Sigmoid colon (tissue), 7 donors: ENCODE data around the gene RBM17. TPM values are rescaled to one million over a fixed set of nuclear protein-coding genes. Genes with fewer than 3 reads are reported as not detected.
"Not testable (repeated sequence)": the region's sequence is repeated elsewhere in the genome, so short reads cannot be mapped to it uniquely, and the experiment has no call there.

ENCODE experiments used
- DNase-seq: peaks from one replicate; pipeline ENCODE4 v3.0.0-alpha.2; 2019
- H3K27ac ChIP-seq, 4 donors: fragments of 200-600 bp; sonication (generic); one replicate each; pipeline ENCODE4 v1.5.1; 2016 to 2019; ENCODE audit warnings: mild to moderate bottlenecking in 1 of 4
- H3K27me3 ChIP-seq, 3 donors: fragments of 200-600 bp; sonication (generic); one replicate each; pipeline ENCODE4 v1.5.1; 2019; ENCODE audit warnings: mild to moderate bottlenecking in 1 of 3
- H3K36me3 ChIP-seq, 4 donors: fragments of 200-600 bp; sonication (generic); one replicate each; pipeline ENCODE4 v1.5.1; 2016 to 2019
- H3K4me1 ChIP-seq, 4 donors: fragments of 200-600 bp; sonication (generic); one replicate each; pipeline ENCODE4 v1.5.1; 2017 to 2019
- H3K4me3 ChIP-seq, 4 donors: fragments of 200-600 bp; sonication (generic); one replicate each; pipeline ENCODE4 v1.5.1; 2017 to 2019; ENCODE audit warnings: mild to moderate bottlenecking in 2 of 4, moderate library complexity in 1 of 4
- H3K9me3 ChIP-seq, 4 donors: fragments of 200-600 bp in 3 of 4; sonication (generic) in 3 of 4; one replicate each; pipeline versions ENCODE4 v1.5.1 to v1.6.1; 2013 to 2019
- CTCF ChIP-seq, 4 experiments: fragments of 450-650 bp in 3 of 4; fragments of 200-600 bp in 1 of 4; IDR thresholded peaks; one replicate each; pipeline ENCODE4 v1.5.1; 2016 to 2019; ENCODE audit warnings: antibody characterized with exemption in 4 of 4, mild to moderate bottlenecking in 3 of 4, moderate library complexity in 2 of 4
- EP300 ChIP-seq, 4 donors: sonication (generic); formaldehyde crosslinking; IDR thresholded peaks; one replicate each; pipeline ENCODE4 v1.6.1; 2017; ENCODE audit warnings: antibody characterized with exemption in 4 of 4
- POLR2A ChIP-seq, 2 donors: fragments of 450-650 bp; IDR thresholded peaks; one replicate each; pipeline ENCODE4 v1.6.1; 2016; ENCODE audit warnings: antibody characterized with exemption in 2 of 2, mild to moderate bottlenecking in 2 of 2, moderate library complexity in 2 of 2
- POLR2AphosphoS5 ChIP-seq, 4 donors: sonication (generic); formaldehyde crosslinking; IDR thresholded peaks; one replicate each; pipeline ENCODE4 v1.6.1; 2017; ENCODE audit warnings: antibody characterized with exemption in 4 of 4
- WGBS, 2 donors: extraction: QIAGEN DNeasy Blood & Tissue Kit; methylation state at CpG; one replicate each; pipeline ENCODE4 v1.1.7; 2013; 5-methylcytosine and 5-hydroxymethylcytosine counted together
- intact Hi-C: fragments of 100-400 bp; cut with DNase I; formaldehyde crosslinking; loops from one replicate; pipeline ENCODE4 v1.15.1; 2023
- polyA plus RNA-seq, 3 donors: library from polyadenylated mRNA; stranded (reverse); fragments of 200-250 nt; gene quantifications; one replicate each; pipeline ENCODE4 v1.2.3, GENCODE V29; 2013
- total RNA-seq, 4 donors: library from RNA; depleted of rRNA; stranded (reverse); fragments of >200 nt; gene quantifications; one replicate each; pipeline ENCODE4 v1.1.0, GENCODE V29; 2016
- donor health status: healthy with polysubstance abuse.
- donor health status: Bipolar disorder and iron deficiency.
- donor health status: healthy.

The RBM17 gene
- total and polyA plus RNA-seq, 7 donors = 32.8 to 74.2 (median 52.4) TPM

- peaks cover 2 to 92% (median 9%) of the 10 kb centered on the region in 4 donors for H3K36me3 ChIP-seq
- no peaks in the 10 kb centered on the region for H3K4me1 ChIP-seq
- TF ChIP-seq CTCF (IDR thresholded peaks at IDR 0.05) (no peak), POLR2A (IDR thresholded peaks at IDR 0.05) (no peak), EP300 (IDR thresholded peaks at IDR 0.05) (no peak), POLR2AphosphoS5 (IDR thresholded peaks at IDR 0.05) (no peak)
- H3K4me3 ChIP-seq = no peak overlapping the region
- no peaks in the 10 kb centered on the region for H3K9me3 ChIP-seq
- WGBS, 2 donors = 62 to 91% methylated on average over 8 of the region's 8 CpGs
- intact Hi-C loops = no loop called here
- no peaks in the 10 kb centered on the region for H3K27me3 ChIP-seq
- H3K27ac ChIP-seq = no peak overlapping the region
- DNase-seq = no peak
These were observed 13.3 kb downstream of the RBM17 start for GRCh38 chr10:6102128-6102527.

GRCh38 chr10:6103591-6103990 is 14.8 kb downstream of the RBM17 start:
- Histone ChIP-seq H3K9me3 (no peaks in the 10 kb centered on the region), H3K27me3 (no peaks in the 10 kb centered on the region), H3K27ac (no peak overlapping the region), H3K4me3 (no peak overlapping the region), H3K36me3 (peaks cover 4 to 91% (median 18%) of the 10 kb centered on the region in 4 donors), H3K4me1 (no peaks in the 10 kb centered on the region)
- intact Hi-C loops = no loop called here
- no peak for DNase-seq
- 68 to 81% methylated on average over 8 of the region's 8 CpGs for WGBS, 2 donors
- TF ChIP-seq CTCF (IDR thresholded peaks at IDR 0.05) = no peak
- TF ChIP-seq EP300 (IDR thresholded peaks at IDR 0.05) = no peak
- TF ChIP-seq POLR2AphosphoS5 (IDR thresholded peaks at IDR 0.05) = no peak
- TF ChIP-seq POLR2A (IDR thresholded peaks at IDR 0.05) = no peak

- H3K4me1 ChIP-seq, H3K9me3 ChIP-seq, H3K4me3 ChIP-seq, H3K27me3 ChIP-seq, H3K27ac ChIP-seq, DNase-seq: not testable (repeated sequence)
- intact Hi-C loops = loop anchor here (2.0 kb wide), 2 partner anchors 37 to 95 kb away; partner anchors contain the start of gene PFKFB3
- 95 to 96% methylated on average over 3 of the region's 3 CpGs for WGBS, 2 donors
- peaks cover 14 to 93% (median 43%) of the 10 kb centered on the region in 4 donors for H3K36me3 ChIP-seq
These were observed 18.8 kb downstream of the RBM17 start for GRCh38 chr10:6107616-6108015.

GRCh38 chr10:6108072-6108471 is 19.2 kb downstream of the RBM17 start:
- DNase-seq = no peak
- 80 to 83% methylated on average over 6 of the region's 6 CpGs for WGBS, 2 donors
- H3K4me3 ChIP-seq = no peak overlapping the region
- intact Hi-C loops = loop anchor here (2.0 kb wide), 2 partner anchors 37 to 95 kb away; partner anchors contain the start of gene PFKFB3
- no peaks in the 10 kb centered on the region for H3K9me3 ChIP-seq
- peaks cover 15 to 93% (median 47%) of the 10 kb centered on the region in 4 donors for H3K36me3 ChIP-seq
- peaks cover 0 to 3% (median 0%) of the 10 kb centered on the region in 4 donors for H3K4me1 ChIP-seq
- no peak for TF ChIP-seq POLR2A (IDR thresholded peaks at IDR 0.05)
- TF ChIP-seq EP300 (IDR thresholded peaks at IDR 0.05) = no peak
- TF ChIP-seq POLR2AphosphoS5 (IDR thresholded peaks at IDR 0.05) = no peak
- no peak for TF ChIP-seq CTCF (IDR thresholded peaks at IDR 0.05)
- H3K27ac ChIP-seq = no peak overlapping the region
- H3K27me3 ChIP-seq = no peaks in the 10 kb centered on the region

DNA sequence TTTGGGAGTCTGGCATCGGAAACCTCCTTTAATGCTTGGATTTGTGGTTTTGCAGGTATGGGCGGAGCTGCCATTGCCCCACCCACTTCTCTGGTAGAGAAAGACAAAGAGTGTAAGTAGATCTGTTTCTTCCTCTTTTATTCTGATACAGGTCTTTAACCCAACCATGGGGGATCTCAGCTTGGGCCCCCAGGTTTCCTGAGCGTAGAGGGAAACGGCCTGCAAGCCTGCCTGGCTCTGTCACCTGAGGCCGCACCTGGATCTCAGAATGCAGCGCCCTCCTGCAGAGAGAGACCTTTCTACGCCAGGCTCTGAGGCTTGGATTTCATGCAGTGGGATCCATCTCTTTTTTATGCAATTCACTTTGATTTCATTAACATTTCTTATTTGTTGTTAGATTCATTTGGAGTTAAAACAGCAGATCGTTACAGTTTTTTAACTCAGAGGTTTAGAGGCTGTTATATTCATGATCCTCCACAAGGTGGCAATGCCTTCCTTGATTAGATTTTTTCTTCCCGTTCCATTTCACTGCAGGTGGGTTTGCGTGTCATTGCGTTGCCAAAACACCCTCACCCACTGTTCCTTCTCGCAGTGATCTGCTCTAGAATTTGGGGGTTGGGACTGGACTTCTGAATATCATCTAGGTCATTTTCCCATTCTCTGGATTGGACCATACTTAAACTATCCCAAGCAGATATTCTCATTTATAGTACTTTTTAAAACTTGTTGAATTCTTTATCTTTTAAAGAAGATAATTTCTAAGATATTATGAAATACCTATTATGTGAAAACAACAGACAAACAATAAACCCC is 20.0 kb downstream of the RBM17 start:
- Histone ChIP-seq H3K36me3 (peaks cover 23 to 94% (median 53%) of the 10 kb centered on the region in 4 donors), H3K27me3 (no peaks in the 10 kb centered on the region), H3K9me3 (no peaks in the 10 kb centered on the region), H3K4me1 (peaks cover 0 to 3% (median 0%) of the 10 kb centered on the region in 4 donors), H3K27ac (no peak overlapping the region), H3K4me3 (no peak overlapping the region)
- WGBS, 2 donors = 30 to 38% methylated on average over 12 of the region's 12 CpGs
- DNase-seq = no peak
- intact Hi-C loops = loop anchor here (1.0 to 2.0 kb wide), 3 partner anchors 36 to 292 kb away; partner anchors contain the start of gene PFKFB3
- TF ChIP-seq POLR2A (IDR thresholded peaks at IDR 0.05) (no peak), CTCF (IDR thresholded peaks at IDR 0.05) (peak; percentile 62 to 71 (median 67)), EP300 (IDR thresholded peaks at IDR 0.05) (no peak), POLR2AphosphoS5 (IDR thresholded peaks at IDR 0.05) (no peak)
